GM21786 (cell line): Measurements from ENCODE around the gene OR6S1.
"Not testable (repeated sequence)": the region's sequence is repeated elsewhere in the genome, so short reads cannot be mapped to it uniquely, and the experiment has no call there.

ENCODE experiments used
- ATAC-seq: cut with Tn5 transposase; IDR thresholded peaks from one replicate; pipeline ENCODE4 v1.9.1; 2021; ENCODE audit not compliant: unreplicated experiment

The OR6S1 gene

GRCh38 chr14:20611277-20611676, 30.2 kb downstream of the OR6S1 start:
- no peak for ATAC-seq

DNA sequence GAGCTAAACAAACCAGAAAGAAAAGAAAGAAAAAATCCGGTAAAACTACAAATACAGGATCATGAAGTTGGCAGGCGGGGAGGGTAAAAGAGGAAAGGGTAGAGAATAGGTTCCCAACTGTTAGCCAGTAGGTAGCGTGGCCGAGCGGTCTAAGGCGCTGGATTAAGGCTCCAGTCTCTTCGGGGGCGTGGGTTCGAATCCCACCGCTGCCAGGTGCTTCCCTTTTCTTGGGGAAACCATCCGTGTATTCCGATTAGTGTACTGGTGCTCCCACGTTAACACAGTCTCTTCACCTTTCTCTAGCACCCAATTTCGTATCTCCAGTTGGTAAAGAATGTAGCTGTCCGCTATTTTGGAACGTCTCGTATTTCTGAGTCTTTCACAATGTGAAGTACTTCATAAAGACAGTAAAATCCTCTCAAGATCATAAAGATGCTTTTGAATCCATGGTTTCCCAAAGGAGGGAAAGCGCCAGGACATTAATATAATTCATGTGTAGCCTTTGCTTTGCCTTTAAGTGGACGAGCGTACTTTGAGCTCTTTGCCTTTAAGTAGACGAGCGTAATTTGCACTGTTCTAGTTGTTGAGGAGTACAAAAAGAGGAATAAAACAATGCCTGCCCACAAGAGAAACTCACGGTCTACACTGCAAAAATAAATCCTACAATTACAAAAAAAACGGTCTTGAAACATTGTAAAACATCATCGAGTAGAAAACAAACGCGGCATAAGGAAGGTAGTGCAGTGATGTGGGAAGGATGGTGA, 31.3 kb downstream of the OR6S1 start:
- no peak for ATAC-seq

DNA sequence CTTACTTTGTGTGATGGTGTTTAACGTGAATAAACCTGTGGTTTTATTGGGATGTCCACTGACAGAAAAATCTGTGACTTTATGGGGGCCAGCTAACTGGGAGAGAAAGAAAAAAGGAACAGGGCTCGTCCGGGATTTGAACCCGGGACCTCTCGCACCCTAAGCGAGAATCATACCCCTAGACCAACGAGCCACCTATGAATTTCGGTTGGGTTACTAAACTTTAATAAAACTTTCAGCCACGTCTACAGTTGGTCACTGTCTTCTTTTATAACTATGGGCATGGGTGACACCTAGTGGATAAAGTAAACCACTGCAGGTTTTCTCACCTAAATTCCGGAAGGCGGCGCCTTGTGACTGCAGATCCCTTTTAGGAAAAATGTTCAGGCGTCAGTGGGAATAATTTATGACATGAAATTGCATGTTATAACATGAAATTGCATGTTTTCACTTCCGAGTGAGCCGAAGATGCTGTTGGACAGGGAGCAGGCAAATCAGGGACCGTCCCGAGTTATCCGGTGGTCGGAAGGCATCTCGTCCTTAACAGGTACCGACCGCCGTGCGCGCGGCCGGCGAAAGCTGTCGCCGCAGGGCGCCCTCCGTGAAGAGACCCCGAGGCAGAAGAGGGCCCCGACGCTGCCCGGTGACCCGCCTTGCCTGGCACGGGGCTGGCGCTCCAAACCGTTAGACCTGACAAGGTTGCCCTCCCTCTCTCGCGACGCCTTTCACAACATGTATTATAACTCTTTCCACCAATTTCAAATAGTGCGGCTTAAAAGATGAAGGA, 32.1 kb downstream of the OR6S1 start:
- ATAC-seq: no peak

DNA sequence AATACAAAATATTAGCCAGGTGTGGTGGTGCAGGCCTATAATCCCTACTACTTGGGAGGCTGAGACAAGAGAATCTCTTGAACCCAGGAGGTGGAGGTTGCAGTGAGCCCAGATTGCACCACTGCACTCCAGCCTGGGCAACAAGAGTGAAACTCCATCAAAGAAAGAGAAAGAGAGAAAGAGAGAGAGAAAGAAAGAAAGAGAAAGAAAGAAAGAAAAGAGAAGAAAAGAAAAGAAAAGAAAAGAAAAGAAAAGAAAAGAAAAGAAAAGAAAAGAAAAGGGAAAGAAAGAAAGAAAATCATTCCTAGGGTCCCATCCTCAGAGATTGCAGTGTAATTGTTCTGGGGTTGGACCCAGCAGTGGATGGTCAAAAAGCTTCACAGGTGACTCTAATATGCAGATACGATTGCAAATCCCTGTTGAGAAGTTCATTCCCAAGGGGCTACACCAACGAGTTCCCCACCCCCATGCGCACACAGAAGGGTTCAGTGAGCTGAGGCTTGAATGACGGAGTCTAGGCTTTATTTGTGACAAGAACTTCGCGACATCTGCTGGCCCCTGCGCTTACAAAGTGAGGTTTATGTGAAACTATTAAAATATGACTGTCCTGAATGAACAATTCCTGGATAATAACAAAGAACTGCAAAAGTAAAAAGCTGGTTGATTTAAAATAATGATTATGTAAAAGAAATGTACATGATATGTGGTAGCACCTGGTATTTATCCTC, 32.9 kb downstream of the OR6S1 start:
- ATAC-seq: no peak

- no peak for ATAC-seq
Measured at GRCh38 chr14:20607617-20608016, 33.9 kb downstream of the OR6S1 start.

- ATAC-seq: no peak
Measured at GRCh38 chr14:20606902-20607242, 34.6 kb downstream of the OR6S1 start.

DNA sequence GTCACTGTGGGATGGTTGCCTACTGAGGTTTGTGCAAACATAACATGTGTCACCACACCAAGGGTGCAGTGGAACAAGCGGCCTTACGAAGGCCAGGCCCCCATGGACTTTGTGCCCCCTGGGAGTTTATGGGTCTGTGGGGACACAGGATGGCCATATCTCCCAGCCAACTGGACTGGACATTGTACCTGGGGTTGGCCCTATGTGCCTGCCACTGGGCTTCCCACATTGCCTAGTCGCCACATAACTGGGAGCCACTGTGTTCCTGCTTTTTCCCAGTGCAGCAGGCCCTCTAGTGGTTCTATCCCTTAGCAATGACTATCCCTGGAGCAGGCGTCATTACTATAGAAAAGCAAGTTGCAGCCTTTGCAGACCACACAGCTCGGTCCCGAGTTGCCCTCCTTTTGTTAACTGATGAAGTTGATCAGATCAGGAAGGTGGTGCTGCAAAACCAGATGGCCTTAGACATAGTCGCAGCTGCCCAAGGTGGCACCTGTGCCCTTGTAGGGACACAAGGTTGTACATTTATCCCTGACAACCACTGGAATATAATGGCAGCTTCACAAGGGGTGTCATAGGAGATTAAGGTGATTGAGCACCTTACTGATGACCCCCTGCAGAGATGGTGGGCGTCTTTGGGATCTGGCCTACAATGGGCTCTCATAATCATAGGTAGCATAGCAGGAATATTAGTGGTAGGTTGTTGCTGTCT, 35.1 kb downstream of the OR6S1 start:
- ATAC-seq: no peak

GRCh38 chr14:20603813-20604690, 37.4 kb downstream of the OR6S1 start:
- ATAC-seq: no peak

DNA sequence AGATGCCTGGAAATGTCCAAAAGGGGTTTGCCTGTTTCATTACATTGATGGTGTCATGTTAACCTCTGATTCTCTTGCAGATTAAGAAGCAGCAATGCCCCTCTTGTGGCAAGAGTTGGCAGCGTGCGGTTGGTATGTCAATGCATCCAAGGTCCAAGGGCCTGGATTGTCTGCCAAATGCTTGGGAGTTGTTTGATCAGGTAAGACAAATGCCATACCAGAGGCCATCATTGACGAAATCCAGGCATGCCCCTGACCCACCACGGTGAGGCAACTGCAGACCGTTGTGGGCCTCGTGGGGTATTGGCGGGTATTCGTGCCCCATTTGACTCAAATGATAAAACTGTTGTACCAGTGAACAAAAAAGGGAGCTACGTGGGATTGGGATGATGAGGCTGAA, 38.9 kb downstream of the OR6S1 start:
- no peak for ATAC-seq

GRCh38 chr14:20601522-20601921, 40.0 kb downstream of the OR6S1 start:
- no peak for ATAC-seq

GRCh38 chr14:20597108-20597507, 44.4 kb downstream of the OR6S1 start:
- no peak for ATAC-seq

- ATAC-seq: not testable (repeated sequence)
Measured at GRCh38 chr14:20595726-20596125, 45.8 kb downstream of the OR6S1 start.

- no peak for ATAC-seq
Measured at GRCh38 chr14:20592574-20592973, 48.9 kb downstream of the OR6S1 start.

DNA sequence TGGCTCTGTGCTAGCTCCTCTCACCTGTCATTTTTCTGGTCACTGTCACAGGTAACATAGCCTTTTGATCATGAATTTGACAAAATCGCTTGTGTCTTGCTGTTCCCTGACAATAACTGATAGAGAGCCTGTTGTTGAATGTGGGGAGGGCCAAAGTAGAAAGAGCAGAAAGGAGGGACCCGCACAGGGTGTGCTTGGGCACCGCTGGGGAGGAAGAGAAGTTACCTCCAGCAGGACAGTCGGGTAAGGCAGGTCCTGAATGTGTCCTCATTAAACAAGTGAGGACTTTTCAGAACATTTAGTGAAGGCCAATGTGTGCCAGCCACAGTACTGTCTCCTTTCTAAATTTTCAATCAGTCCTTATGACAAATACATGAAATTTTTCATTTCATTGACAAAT, 50.3 kb downstream of the OR6S1 start, which contains the start of gene RNASE12:
TSS of gene RNASE12 (minus strand) at position 142 of the 400 bp plus-strand sequence. CDS start 653 bp downstream, outside the sequence.
- ATAC-seq: no peak
